ENCODE results near the gene PGAM4.

GRCh38 chrX:77946571-77946970 is 22.9 kb downstream of the PGAM4 start:
- no peak for TF ChIP-seq POLR2A (IDR thresholded peaks at IDR 0.05; ENCODE audit: low read length)
- TF ChIP-seq CTCF (IDR thresholded peaks at IDR 0.05): no peak

All from A549 (cell line).